PC-3 (cell line): ENCODE results near the gene INSIG1.

ENCODE experiments used
- EZH2 ChIP-seq: fragments of 300-600 bp; sonication (generic); IDR thresholded peaks from one replicate; pipeline ENCODE4 v1.6.1; 2017; ENCODE audit warnings: antibody characterized with exemption, mild to moderate bottlenecking, low read length; ENCODE audit not compliant: unreplicated experiment
- TF ChIP-seq, protein P1 (sequence below): fragments of 300-600 bp; sonication (generic); conservative IDR thresholded peaks from 2 replicates; pipeline ENCODE4 v1.5.1; 2017; ENCODE audit warnings: antibody characterized with exemption, low read depth, mild to moderate bottlenecking, low read length

- TF ChIP-seq EZH2 = no peak
- TF ChIP-seq, protein P1, sequence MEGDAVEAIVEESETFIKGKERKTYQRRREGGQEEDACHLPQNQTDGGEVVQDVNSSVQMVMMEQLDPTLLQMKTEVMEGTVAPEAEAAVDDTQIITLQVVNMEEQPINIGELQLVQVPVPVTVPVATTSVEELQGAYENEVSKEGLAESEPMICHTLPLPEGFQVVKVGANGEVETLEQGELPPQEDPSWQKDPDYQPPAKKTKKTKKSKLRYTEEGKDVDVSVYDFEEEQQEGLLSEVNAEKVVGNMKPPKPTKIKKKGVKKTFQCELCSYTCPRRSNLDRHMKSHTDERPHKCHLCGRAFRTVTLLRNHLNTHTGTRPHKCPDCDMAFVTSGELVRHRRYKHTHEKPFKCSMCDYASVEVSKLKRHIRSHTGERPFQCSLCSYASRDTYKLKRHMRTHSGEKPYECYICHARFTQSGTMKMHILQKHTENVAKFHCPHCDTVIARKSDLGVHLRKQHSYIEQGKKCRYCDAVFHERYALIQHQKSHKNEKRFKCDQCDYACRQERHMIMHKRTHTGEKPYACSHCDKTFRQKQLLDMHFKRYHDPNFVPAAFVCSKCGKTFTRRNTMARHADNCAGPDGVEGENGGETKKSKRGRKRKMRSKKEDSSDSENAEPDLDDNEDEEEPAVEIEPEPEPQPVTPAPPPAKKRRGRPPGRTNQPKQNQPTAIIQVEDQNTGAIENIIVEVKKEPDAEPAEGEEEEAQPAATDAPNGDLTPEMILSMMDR = no peak
These were observed 683 bp downstream of the INSIG1 start for GRCh38 chr7:155298288-155298833.
